Suprapubic skin (tissue), 4 donors: ENCODE results near the gene FAM171A2. TPM values are rescaled to one million over a fixed set of nuclear protein-coding genes. Genes with fewer than 3 reads are reported as not detected.

Source experiments
- DNase-seq, 2 donors: peaks; one replicate each; pipeline ENCODE4 v3.0.0-alpha.2; 2019; ENCODE audit warnings: low spot score in 2 of 2
- H3K27ac ChIP-seq: fragments of 200-600 bp; sonication (generic); one replicate; pipeline ENCODE4 v1.5.1; 2019
- H3K27me3 ChIP-seq: fragments of 200-600 bp; sonication (generic); one replicate; pipeline ENCODE4 v1.5.1; 2019
- H3K36me3 ChIP-seq: fragments of 200-600 bp; sonication (generic); one replicate; pipeline ENCODE4 v1.5.1; 2019
- H3K4me1 ChIP-seq: fragments of 200-600 bp; sonication (generic); one replicate; pipeline ENCODE4 v1.5.1; 2019
- H3K4me3 ChIP-seq: fragments of 200-600 bp; sonication (generic); one replicate; pipeline ENCODE4 v1.5.1; 2019; ENCODE audit warnings: mild to moderate bottlenecking
- H3K9me3 ChIP-seq: fragments of 200-600 bp; sonication (generic); one replicate; pipeline ENCODE4 v1.5.1; 2019
- CTCF ChIP-seq, 2 donors: fragments of 200-600 bp in 1 of 2; fragments of 450-650 bp in 1 of 2; sonication (generic) in 1 of 2; IDR thresholded peaks; one replicate each; pipeline ENCODE4 v1.5.1; 2016 to 2019; ENCODE audit warnings: antibody characterized with exemption in 2 of 2, mild to moderate bottlenecking in 1 of 2, moderate library complexity in 1 of 2
- EP300 ChIP-seq: sonication (generic); formaldehyde crosslinking; IDR thresholded peaks from one replicate; pipeline ENCODE4 v1.6.1; 2017; ENCODE audit warnings: antibody characterized with exemption
- POLR2A ChIP-seq, 2 donors: fragments of 450-650 bp; IDR thresholded peaks; one replicate each; pipeline ENCODE4 v1.6.1; 2017; ENCODE audit warnings: antibody characterized with exemption in 2 of 2, mild to moderate bottlenecking in 2 of 2, moderate library complexity in 2 of 2
- POLR2AphosphoS5 ChIP-seq, 3 donors: sonication (generic); formaldehyde crosslinking; IDR thresholded peaks; one replicate each; pipeline ENCODE4 v1.6.1; 2017; ENCODE audit warnings: antibody characterized with exemption in 3 of 3
- WGBS: methylation state at CpG from one replicate; pipeline ENCODE4 v1.1.5; 2018; 5-methylcytosine and 5-hydroxymethylcytosine counted together
- total RNA-seq, 4 donors: library from RNA; depleted of rRNA; stranded (reverse); fragments of >200 nt; gene quantifications; one replicate each; pipeline ENCODE4 v1.1.0, GENCODE V29; 2016

Gene FAM171A2
- total RNA-seq, 4 donors from 2014 or later: 1.2 to 2.6 (median 1.5) TPM

DNA sequence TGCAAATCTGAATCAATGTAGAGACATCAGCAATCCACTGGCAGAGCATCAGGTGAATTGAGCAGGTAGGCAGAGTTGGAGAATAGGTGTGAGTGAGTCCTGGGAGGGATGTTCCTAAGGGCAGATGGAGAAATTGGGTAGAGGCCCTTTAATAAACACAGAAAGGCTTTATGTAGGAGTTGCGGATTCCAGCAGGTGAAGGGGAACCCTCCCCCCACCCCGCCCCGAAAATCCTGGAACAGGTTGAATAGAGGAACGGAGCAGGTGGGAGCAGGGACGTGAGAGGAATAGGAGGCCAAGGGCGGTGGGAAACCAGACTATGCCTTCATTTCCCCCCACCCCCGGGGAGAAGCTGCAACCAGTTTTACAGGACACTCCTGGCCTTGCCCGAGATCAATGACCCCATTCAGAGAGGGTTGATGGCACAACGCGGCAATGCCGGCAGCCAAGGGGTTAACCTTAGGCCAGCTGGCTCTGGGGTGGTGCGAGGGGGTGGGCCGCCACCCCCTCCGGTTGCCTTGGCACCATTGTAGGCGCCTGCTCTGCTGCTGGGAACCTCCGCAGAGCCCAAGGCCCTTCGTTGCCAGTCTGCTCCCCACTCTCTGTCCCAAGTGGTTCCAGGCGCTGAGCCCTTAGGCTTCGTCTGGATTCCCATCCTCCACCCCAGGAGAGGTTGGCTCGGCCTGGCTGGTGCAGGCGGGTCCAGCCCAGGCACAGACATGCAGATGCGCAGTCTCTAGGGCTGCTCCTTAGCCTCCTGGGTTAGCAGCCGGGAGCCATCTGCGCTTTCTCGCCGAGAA lies 56.1 kb downstream of the FAM171A2 start:
- 2% methylated on average over 16 of the region's 26 CpGs for WGBS
- H3K4me1 ChIP-seq: peaks cover 26% of the 10 kb centered on the region
- peak overlapping the region; percentile 20 for H3K27ac ChIP-seq
- H3K27me3 ChIP-seq: peaks cover 8% of the 10 kb centered on the region
- TF ChIP-seq CTCF (IDR thresholded peaks at IDR 0.05) (no peak), POLR2A (IDR thresholded peaks at IDR 0.05) (no peak), EP300 (no peak), POLR2AphosphoS5 (IDR thresholded peaks at IDR 0.05) (no peak)
- no peaks in the 10 kb centered on the region for H3K9me3 ChIP-seq
- no peak for DNase-seq
- no peaks in the 10 kb centered on the region for H3K36me3 ChIP-seq
- H3K4me3 ChIP-seq: peak overlapping the region; percentile 53

DNA sequence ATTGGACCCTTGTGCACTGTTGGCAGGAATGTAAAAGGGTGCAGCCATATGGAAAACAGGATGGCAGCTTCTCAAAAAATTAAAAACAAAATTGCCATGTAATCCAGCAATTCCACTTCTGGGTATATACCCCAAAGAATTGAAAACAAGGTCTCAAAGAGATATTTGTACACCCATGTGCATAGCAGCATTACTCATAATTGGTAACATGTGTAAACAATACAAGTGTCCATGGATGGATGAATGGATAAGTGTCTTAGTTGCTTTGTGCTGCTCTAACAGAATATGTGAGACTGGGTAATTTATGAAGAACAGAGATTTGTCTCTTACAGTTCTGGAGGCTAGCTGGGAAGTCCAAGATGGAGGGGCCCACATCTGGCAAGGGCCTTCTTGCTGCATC lies 59.0 kb downstream of the FAM171A2 start:
- TF ChIP-seq POLR2A (IDR thresholded peaks at IDR 0.05) (no peak), EP300 (no peak), CTCF (IDR thresholded peaks at IDR 0.05) (no peak), POLR2AphosphoS5 (IDR thresholded peaks at IDR 0.05) (no peak)
- Histone ChIP-seq H3K9me3 (no peaks in the 10 kb centered on the region), H3K27ac (no peak overlapping the region), H3K4me3 (no peak overlapping the region), H3K36me3 (no peaks in the 10 kb centered on the region), H3K27me3 (peaks cover 3% of the 10 kb centered on the region), H3K4me1 (peaks cover 24% of the 10 kb centered on the region)
- no peak for DNase-seq

Other genes with a start within 250 kb of the FAM171A2 start
- gene HDAC5, start 240.2 kb downstream of the FAM171A2 start, total RNA-seq: 100 to 1,000 TPM; 135 to 197 (median 168) TPM
- 1 to 10 TPM; 1.6 to 3.7 (median 2.4) TPM for gene HROB, start 221.9 kb downstream of the FAM171A2 start, total RNA-seq
- not detected for gene ASB16, start 193.1 kb downstream of the FAM171A2 start, total RNA-seq
- 10 to 100 TPM; 31.5 to 48.8 (median 36.1) TPM for gene TMUB2, start 176.9 kb downstream of the FAM171A2 start, total RNA-seq
- gene ATXN7L3, start 164.0 kb downstream of the FAM171A2 start, total RNA-seq: 10 to 100 TPM; 44.1 to 75.0 (median 67.3) TPM
- 100 to 1,000 TPM in 1 of 4 donors, 10 to 100 TPM in 3; 54.8 to 102 (median 71.8) TPM for gene UBTF, start 144.2 kb downstream of the FAM171A2 start, total RNA-seq
- gene SLC4A1, start 95.7 kb downstream of the FAM171A2 start, total RNA-seq: under 1 TPM in 3 of 4 donors, not detected in 1; 0.08 to 0.17 (median 0.10) TPM
- 10 to 100 TPM; 12.6 to 22.0 (median 14.7) TPM for gene RUNDC3A, start 55.3 kb downstream of the FAM171A2 start, total RNA-seq
- 100 to 1,000 TPM in 3 of 4 donors, 10 to 100 TPM in 1; 94.9 to 132 (median 111) TPM for gene SLC25A39, start 39.0 kb downstream of the FAM171A2 start, total RNA-seq
- 100 to 1,000 TPM; 294 to 451 (median 340) TPM for gene GRN, start 18.6 kb downstream of the FAM171A2 start, total RNA-seq
- gene ITGA2B, start 25.8 kb upstream of the FAM171A2 start, total RNA-seq: under 1 TPM in 2 of 4 donors, not detected in 2; 0.45 to 0.48 TPM
- 10 to 100 TPM; 31.3 to 63.9 (median 43.4) TPM for gene GPATCH8, start 139.6 kb upstream of the FAM171A2 start, total RNA-seq
- 1 to 10 TPM in 1 of 4 donors, under 1 TPM in 2, not detected in 1; 0.42 to 2.1 (median 0.65) TPM for gene FZD2, start 193.6 kb upstream of the FAM171A2 start, total RNA-seq